HG03565 (cell line): ENCODE data around the gene NDRG3.
A peak's percentile ranks its signal among the peaks of the same experiment; 100 is the strongest.

Experiments used
- ATAC-seq: cut with Tn5 transposase; IDR thresholded peaks from one replicate; pipeline ENCODE4 v1.9.1; 2021; ENCODE audit warnings: mild to moderate bottlenecking, moderate library complexity; ENCODE audit not compliant: unreplicated experiment

Gene NDRG3

GRCh38 chr20:36745927-36746659 is at the start of gene NDRG3:
TSS of gene NDRG3 (minus strand) at chr20:36746090. CDS start at chr20:36721735, 24,355 bp downstream.
- peak; percentile 92 for ATAC-seq

GRCh38 chr20:36794116-36794474 is 48.2 kb upstream of the NDRG3 start:
- no peak for ATAC-seq

DNA sequence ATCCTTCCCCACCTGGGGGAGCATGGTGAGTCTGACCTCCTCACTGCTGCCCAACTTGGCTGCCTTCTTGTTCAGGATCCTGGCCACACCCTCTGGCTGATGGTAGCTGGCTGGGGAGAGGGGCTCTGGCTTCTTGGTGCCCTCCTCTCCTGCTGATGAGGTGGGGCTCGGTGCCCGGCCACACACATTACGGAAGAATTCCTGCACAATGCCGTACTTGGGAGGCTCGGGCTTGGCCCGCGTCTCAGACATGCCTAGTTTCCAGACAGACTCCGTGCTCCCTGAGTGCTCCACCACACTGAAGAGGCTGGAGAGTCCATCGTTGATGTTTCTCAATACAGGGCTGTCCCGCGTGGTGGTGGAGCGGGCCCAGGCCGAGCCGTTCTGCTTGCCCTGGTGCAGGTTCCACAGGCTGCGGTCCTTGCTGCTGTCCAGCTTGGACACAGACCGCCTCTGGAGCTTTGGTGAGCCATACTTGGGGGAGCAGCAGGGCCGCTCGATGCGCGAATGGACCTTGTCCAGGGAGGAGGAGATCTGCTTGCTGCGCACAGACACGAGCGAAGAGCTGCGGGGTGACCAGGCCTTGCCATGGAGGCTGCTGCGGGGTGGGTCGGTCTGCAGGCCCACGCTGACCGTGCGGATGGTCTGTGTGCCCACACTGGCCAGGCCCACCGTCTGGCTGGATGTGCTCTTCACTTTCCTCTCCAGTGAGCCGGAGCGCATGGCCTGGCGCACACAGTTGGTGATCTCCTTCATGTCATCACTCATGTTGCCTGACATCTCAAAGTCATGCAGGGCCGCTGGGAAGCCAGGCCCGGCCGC is 47.6 kb upstream of the NDRG3 start:
- no peak for ATAC-seq

DNA sequence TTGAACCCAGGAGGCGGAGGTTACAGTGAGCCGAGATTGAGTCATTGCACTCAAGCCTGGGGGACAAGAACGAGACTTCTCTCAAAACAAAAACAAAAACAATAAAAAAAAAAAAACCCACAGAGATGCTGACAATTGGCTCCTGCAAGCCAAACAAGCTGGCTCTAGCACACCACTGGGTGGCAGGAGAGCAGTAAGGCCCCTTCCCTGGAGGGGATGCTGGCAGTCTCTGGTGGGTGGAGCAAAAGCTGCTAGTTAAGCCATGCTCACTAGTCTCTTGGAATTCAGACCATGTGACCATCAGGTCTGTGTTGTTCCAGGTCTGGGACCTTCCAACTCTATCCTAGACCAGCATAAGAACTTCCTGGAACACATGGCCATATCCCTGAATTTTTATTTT is 46.5 kb upstream of the NDRG3 start:
- no peak for ATAC-seq

DNA sequence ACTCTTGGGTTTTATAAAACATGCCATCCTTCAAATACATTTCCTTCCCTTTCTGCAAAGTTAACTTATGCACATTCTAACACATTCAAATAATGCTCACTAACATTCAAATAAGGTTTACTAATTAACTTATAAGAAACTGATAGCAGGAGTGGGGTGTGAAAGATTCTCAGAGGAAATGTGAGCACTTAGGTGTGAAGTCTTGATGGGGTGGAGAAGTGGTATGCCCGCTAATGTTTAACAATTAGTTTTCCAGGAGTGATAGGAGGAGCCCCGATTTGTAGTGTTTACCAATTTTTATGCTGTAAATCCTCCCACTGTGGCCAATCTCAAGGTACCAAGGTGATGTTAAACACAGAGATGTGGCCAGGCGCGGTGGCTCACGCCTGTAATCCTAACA is 46.0 kb upstream of the NDRG3 start:
- no peak for ATAC-seq

- no peak for ATAC-seq
Measured at GRCh38 chr20:36786663-36787062, 40.8 kb upstream of the NDRG3 start.

DNA sequence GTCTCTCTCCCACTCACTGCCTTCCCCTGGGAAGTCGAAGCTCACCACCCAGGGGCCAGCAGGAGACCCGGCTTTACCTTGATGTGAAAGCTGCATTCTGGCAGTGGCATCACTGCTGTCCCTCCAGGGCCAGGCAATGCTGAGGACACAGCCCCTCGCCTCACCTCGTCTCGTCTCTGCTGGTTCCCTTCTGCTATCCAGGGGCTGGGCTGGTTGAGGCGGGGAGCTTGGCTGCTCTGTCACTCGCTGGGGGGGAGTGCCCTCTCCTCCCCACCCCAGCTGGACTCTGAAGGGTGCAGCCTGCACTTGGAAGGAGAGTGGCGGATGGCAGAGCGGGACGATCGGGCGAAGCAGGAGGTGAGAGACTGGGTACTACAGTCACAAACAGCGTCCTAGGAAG is 40.4 kb upstream of the NDRG3 start:
- ATAC-seq: no peak

DNA sequence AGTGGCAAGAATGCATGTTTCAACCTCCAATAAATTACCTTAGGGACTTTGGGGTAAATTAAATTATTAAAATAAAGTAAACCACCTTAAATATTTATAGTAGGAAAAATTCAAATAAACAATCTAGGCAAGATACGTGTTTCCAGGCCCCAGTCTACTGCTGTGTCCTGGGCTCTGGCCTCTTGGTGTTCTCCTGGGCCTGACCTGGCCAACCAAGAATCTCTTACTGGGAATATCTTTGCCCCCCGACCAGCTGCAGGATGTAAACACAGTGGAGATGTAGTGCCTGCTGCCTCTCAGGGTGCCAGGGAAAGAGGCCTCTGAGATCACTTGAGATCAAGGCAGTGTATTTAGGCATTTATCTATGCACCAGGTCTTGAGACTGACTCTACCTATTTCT is 39.4 kb upstream of the NDRG3 start:
- no peak for ATAC-seq

- no peak for ATAC-seq
Measured at GRCh38 chr20:36784900-36785299, 39.0 kb upstream of the NDRG3 start.

DNA sequence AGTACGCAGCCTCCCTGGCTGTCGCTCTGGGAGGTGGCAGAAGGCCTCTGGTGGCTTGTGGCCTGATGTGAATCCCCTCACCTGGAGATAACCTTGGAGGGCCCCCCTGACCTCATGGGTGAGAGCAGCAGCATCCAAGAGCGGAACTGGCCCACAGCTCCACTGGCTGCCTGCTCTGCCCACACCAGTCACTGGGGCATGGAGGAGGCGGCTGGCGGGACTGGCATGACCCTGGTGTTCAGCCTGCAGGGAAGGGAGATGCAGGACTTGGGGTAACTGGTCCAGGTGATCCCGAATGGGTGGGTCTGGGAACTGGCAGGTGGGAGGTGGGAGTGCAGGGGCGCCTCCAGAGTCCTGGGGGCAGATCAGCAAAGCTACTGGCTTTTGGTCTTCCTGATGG is 38.2 kb upstream of the NDRG3 start:
- ATAC-seq: no peak

GRCh38 chr20:36779656-36780025 is 33.8 kb upstream of the NDRG3 start:
- no peak for ATAC-seq

DNA sequence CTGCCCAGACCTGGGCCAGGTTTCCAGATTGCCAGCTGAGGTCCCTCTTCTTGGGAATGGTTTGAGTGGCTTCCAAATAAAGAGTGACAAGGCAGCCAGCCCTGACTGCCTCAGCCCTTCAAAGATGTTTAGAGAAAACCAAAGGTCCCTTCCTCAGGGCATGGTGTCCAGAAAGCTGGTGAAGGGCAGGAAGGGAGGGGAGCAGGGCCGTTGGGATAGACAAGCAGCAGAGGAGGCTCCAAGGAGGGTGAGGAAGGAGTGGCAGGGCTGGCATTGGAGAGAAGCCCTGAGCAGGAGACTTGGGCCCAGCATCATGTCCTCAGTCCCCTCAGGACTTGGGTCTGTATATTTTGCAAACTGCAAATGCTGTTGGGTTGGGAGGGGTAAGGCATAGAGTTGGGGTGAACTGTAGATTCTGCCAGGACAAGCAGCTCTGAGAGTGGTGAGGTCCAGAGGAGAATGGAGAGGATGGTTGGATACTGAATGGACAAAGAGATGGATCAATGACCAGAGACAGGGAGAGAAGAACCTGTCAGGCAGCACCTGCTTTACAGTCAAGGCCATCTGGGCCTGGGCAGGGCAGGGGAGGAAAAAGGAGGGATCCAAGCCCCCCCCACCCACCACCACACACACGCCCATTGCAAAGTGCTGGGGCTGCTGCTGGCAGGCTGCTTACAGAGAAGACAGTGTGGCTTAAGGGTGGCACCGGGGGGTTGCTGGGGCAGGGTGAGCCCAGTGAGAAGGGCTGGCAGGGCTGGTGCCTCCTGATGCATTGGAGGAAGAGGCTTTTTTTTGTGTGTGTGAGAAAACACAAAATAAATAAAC is 33.2 kb upstream of the NDRG3 start:
- ATAC-seq: no peak

- ATAC-seq: no peak
Measured at GRCh38 chr20:36777576-36777975, 31.7 kb upstream of the NDRG3 start.

DNA sequence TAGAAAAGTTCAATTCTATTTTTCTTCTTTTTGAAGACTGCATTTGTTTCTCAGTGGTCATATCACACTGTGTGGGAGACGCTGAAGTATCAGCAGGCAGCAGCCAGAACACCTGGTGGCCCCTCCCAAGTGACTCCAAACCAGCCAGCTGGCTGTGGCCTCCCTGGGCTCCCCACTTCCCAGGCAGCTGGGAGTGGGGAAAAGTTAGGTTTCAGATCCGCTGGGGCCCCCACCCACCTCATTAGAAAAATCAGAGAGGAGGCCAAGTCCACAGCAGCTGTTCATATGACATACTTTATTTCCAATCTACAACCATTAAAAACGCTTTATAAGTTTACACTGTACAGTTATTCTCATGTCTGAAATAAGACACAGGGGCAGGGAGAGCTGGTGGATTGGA is 31.3 kb upstream of the NDRG3 start:
- ATAC-seq: no peak

GRCh38 chr20:36775826-36776225 is 29.9 kb upstream of the NDRG3 start:
- no peak for ATAC-seq

DNA sequence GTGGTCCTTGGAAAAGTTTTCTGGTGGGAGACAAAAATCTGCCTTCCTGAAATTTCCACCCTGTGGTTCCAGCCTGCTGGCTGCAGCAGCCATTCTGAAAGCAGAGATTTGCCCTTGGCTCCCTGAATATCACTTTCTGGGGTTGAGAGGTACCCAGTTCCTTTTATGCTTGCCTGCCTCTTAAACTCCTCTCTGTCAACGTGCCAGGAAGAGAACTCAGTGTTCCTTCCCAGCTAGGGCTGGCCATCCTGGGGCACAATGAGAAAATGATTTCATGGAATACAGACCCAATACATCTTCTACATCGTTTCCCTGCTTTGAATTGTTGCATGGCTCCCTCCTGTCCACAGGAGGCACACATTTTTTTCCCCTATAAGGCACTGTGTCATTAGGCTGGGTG is 29.3 kb upstream of the NDRG3 start:
- ATAC-seq: no peak

DNA sequence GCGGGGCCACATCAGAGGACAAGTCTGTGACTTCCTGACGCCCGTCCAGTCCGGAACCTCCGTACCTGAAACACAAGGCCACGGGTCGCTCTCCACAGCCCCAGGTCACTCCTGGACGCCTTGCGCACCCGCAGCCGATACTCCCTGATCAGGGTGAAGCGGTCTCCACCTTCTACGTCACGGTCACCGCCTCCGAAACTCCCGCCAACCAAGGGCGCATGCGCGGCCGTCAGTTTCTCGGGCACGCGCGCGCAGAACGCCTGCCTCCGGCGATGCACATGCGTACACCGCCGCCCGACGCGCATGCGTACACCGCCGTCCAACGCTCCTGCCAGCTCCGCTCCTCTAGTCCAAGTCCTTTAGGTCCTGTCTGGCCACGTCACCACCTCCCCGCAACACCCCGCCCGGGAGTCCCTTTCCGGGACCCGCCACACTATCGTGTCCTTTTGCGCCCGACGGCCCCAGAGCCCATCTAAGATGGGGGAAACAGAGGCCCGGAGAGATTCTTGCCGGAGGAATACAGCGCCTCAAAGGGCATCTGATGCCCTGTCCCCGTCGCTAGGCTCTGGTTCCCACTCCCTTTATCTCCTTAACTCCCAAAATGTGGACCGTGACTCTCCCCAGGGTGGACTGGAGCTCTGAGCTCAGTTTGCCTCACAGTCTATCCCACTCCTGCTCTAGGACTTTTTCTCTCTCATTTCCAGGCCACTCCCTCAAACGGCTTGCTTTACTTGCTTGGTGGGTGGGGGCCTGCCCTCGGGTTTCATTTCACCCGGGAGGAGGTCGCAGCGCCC is 27.9 kb upstream of the NDRG3 start, which contains the start of gene DSN1:
DSN1 (minus strand) TSS at position 167 of the 794 bp plus-strand sequence. CDS start 2,305 bp downstream, outside the sequence.
- ATAC-seq: peak; percentile 70

GRCh38 chr20:36773107-36773596 is 27.3 kb upstream of the NDRG3 start:
- no peak for ATAC-seq

DNA sequence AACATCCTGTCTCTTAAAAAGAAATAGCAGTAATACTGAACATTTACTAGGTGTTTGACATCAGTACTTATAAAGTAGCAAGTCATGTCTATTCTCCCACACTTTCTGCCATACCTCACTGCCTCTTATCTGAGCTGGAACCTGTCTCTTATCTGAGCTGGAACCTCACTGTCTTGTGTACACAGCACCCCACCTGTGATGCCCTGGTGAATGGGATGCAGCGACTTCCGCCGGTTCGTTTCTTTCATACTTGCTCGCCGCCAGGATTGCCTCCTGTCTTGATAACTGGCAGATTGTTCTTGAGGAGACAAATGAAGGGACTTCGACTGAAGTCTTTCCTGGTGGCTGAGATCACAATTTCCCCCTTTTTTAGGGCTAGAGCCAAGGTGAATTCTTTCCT is 24.8 kb upstream of the NDRG3 start:
- ATAC-seq: no peak

DNA sequence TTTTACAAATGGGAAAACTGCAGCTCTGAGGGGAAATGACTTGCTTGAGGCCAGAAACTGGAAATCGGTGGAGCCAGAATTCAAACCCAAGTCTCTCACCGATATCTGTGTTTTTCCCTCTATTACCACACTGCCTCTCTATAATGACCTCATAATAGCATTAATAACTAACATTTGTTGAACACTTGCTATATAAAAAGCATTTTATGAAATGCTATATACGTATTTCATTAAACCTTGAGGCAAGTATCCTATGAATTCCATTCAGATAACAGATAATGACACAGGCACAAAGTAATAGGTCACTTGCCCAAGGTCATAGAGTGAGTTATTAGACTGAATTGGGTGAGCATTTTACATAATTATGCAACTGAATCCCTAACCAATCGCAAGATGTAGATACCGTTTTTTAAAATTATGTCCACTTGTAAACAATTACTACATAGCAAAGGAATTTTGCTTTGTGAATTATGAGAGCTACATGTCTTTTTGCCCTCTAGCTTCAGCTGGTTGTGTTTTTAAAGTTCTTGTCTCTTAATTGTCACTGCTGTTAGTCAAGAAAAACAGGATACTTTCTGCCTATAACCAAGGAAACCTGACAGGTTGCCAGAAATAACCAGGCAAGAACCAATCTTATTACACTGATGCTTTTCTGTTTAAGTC is 23.0 kb upstream of the NDRG3 start:
- ATAC-seq: no peak
